ENCODE data around the gene MRTFB.

MRTFB gene

DNA sequence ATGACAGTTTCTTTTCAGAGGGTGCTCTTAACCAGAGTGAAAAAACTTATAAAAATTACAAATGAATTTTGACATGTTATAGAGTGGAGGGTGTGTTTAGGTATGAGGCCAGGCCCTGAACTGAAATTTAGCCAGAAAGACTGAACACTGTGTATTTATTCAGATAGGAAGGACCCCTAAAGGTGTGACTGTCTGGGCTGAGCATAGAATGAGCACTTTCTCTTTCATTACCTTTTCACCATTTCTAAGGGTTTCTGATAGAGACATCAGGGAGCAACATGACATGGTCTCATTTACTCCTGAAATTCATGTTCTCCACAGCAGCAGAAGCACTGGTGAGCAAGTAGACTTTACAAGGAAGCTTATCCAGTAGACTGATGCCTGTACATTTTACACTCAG lies 32.9 kb downstream of the MRTFB start:
- Histone ChIP-seq H3K4me3 (ENCODE audit: low read length in 2 of 2) (no peak overlapping the region), H3K9ac (ENCODE audit: low read depth in 1 of 2, low read length in 2 of 2) (no peak overlapping the region), H3K27me3 (ENCODE audit: control insufficient read depth in 2 of 2, insufficient read depth in 2 of 2, low read length in 2 of 2) (no peaks in the 10 kb centered on the region), H3K4me1 (ENCODE audit: control insufficient read depth in 2 of 2, insufficient read depth in 2 of 2, low read length in 2 of 2) (peaks cover 9 to 29% of the 10 kb centered on the region in 2 donors), H3K9me3 (ENCODE audit: control insufficient read depth in 2 of 2, low read length in 2 of 2) (no peaks in the 10 kb centered on the region), H3K36me3 (ENCODE audit: control insufficient read depth in 2 of 2, insufficient read depth in 2 of 2, low read length in 2 of 2) (no peaks in the 10 kb centered on the region), H3K27ac (ENCODE audit: low read depth in 2 of 2, low read length in 2 of 2) (no peak overlapping the region)

- no peaks in the 10 kb centered on the region for H3K27me3 ChIP-seq (ENCODE audit: control insufficient read depth in 2 of 2, insufficient read depth in 2 of 2, low read length in 2 of 2)
- H3K4me3 ChIP-seq (ENCODE audit: low read length in 2 of 2): no peak overlapping the region
- H3K9ac ChIP-seq (ENCODE audit: low read depth in 1 of 2, low read length in 2 of 2): no peak overlapping the region
- no peak overlapping the region for H3K27ac ChIP-seq (ENCODE audit: low read depth in 2 of 2, low read length in 2 of 2)
- H3K9me3 ChIP-seq (ENCODE audit: control insufficient read depth in 2 of 2, low read length in 2 of 2): no peaks in the 10 kb centered on the region
- no peaks in the 10 kb centered on the region for H3K36me3 ChIP-seq (ENCODE audit: control insufficient read depth in 2 of 2, insufficient read depth in 2 of 2, low read length in 2 of 2)
- H3K4me1 ChIP-seq (ENCODE audit: control insufficient read depth in 2 of 2, insufficient read depth in 2 of 2, low read length in 2 of 2): peaks cover 9 to 35% of the 10 kb centered on the region in 2 donors
These were observed 34.7 kb downstream of the MRTFB start for GRCh38 chr16:14105760-14106375.

DNA sequence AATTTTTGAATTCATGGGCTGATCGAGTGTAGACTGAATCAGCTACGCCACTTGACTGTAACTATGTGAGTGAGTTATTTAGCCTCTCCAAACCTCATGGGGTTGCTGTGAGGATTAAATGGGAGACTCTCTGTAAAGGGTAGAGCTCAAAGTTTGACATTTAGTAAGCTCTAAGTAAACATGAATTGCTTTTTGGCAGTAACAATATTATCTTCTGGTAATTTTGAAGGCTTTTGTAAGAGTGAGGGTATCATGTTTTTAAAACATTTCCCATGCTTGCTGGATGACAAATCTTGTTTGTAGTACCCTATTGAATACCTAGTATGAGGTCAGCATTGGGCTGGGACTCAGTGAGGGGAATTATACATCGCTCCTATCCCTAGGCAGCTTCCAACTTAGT lies 35.3 kb downstream of the MRTFB start:
- Histone ChIP-seq H3K36me3 (ENCODE audit: control insufficient read depth in 2 of 2, insufficient read depth in 2 of 2, low read length in 2 of 2) (no peaks in the 10 kb centered on the region), H3K4me3 (ENCODE audit: low read length in 2 of 2) (no peak overlapping the region), H3K9ac (ENCODE audit: low read depth in 1 of 2, low read length in 2 of 2) (no peak overlapping the region), H3K27ac (ENCODE audit: low read depth in 2 of 2, low read length in 2 of 2) (no peak overlapping the region), H3K27me3 (ENCODE audit: control insufficient read depth in 2 of 2, insufficient read depth in 2 of 2, low read length in 2 of 2) (no peaks in the 10 kb centered on the region), H3K4me1 (ENCODE audit: control insufficient read depth in 2 of 2, insufficient read depth in 2 of 2, low read length in 2 of 2) (peaks cover 11 to 37% of the 10 kb centered on the region in 2 donors), H3K9me3 (ENCODE audit: control insufficient read depth in 2 of 2, low read length in 2 of 2) (no peaks in the 10 kb centered on the region)

- Histone ChIP-seq H3K4me3 (ENCODE audit: low read length in 2 of 2) (no peak overlapping the region), H3K36me3 (ENCODE audit: control insufficient read depth in 2 of 2, insufficient read depth in 2 of 2, low read length in 2 of 2) (no peaks in the 10 kb centered on the region), H3K9ac (ENCODE audit: low read depth in 1 of 2, low read length in 2 of 2) (no peak overlapping the region), H3K27me3 (ENCODE audit: control insufficient read depth in 2 of 2, insufficient read depth in 2 of 2, low read length in 2 of 2) (no peaks in the 10 kb centered on the region), H3K27ac (ENCODE audit: low read depth in 2 of 2, low read length in 2 of 2) (no peak overlapping the region), H3K9me3 (ENCODE audit: control insufficient read depth in 2 of 2, low read length in 2 of 2) (no peaks in the 10 kb centered on the region), H3K4me1 (ENCODE audit: control insufficient read depth in 2 of 2, insufficient read depth in 2 of 2, low read length in 2 of 2) (peaks cover 15 to 39% of the 10 kb centered on the region in 2 donors)
These were observed 35.8 kb downstream of the MRTFB start for GRCh38 chr16:14106961-14107360.

- Histone ChIP-seq H3K9ac (ENCODE audit: low read depth in 1 of 2, low read length in 2 of 2) (no peak overlapping the region), H3K9me3 (ENCODE audit: control insufficient read depth in 2 of 2, low read length in 2 of 2) (no peaks in the 10 kb centered on the region), H3K27me3 (ENCODE audit: control insufficient read depth in 2 of 2, insufficient read depth in 2 of 2, low read length in 2 of 2) (no peaks in the 10 kb centered on the region), H3K36me3 (ENCODE audit: control insufficient read depth in 2 of 2, insufficient read depth in 2 of 2, low read length in 2 of 2) (no peaks in the 10 kb centered on the region), H3K4me3 (ENCODE audit: low read length in 2 of 2) (no peak overlapping the region), H3K27ac (ENCODE audit: low read depth in 2 of 2, low read length in 2 of 2) (no peak overlapping the region), H3K4me1 (ENCODE audit: control insufficient read depth in 2 of 2, insufficient read depth in 2 of 2, low read length in 2 of 2) (peaks cover 8 to 31% of the 10 kb centered on the region in 2 donors)
These were observed 38.1 kb downstream of the MRTFB start for GRCh38 chr16:14109077-14109775.

DNA sequence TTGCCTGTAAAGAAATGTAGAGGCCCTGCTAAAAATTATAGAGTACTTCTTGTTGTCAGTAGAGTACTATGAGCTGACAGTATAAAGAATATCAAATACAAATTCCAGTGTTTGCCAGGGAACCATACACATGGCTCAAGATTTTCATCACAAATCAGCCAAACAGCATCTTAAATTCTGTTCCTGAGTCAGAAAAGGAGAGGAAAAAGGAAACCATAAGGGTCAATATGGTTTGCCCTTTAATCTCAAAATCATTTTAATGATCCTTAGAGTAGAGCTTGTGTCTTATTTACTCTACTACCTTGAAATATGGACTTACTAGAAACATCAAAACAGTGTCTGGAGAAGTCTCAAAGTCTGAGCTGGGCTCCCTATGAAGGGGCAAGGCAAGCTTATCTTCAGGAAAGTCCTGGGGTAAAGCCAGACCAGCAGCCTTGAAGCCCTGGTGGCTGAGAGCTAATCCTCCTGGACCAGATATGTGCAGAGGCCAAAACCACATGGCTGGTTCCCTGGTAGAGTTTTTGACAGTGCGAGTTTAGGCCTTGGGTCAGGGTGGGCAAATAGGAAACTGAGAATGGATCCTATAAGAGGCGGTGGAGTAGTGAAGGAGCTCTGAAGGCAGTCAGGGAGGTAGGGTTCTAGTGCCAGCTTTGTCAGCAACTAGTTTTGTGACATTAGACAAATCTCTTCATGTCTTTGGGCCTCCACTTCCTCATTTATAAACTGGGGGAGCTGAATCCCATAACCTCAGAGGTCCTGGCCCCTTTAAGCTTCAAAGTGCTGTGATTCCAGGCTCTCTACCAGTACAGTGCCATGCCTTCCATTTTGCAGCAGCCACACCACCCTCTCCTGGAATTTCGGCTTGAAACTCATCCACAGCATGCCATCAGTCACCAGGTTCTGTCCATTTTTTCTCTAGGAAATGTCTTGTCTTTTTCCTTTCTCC lies 38.9 kb downstream of the MRTFB start:
- peaks cover 8 to 30% of the 10 kb centered on the region in 2 donors for H3K4me1 ChIP-seq (ENCODE audit: control insufficient read depth in 2 of 2, insufficient read depth in 2 of 2, low read length in 2 of 2)
- no peak overlapping the region for H3K27ac ChIP-seq (ENCODE audit: low read depth in 2 of 2, low read length in 2 of 2)
- no peaks in the 10 kb centered on the region for H3K9me3 ChIP-seq (ENCODE audit: control insufficient read depth in 2 of 2, low read length in 2 of 2)

GRCh38 chr16:14110728-14111251 lies 39.7 kb downstream of the MRTFB start:
- Histone ChIP-seq H3K27ac (ENCODE audit: low read depth in 2 of 2, low read length in 2 of 2) (no peak overlapping the region), H3K27me3 (ENCODE audit: control insufficient read depth in 2 of 2, insufficient read depth in 2 of 2, low read length in 2 of 2) (no peaks in the 10 kb centered on the region), H3K4me3 (ENCODE audit: low read length in 2 of 2) (no peak overlapping the region), H3K4me1 (ENCODE audit: control insufficient read depth in 2 of 2, insufficient read depth in 2 of 2, low read length in 2 of 2) (peaks cover 8 to 30% of the 10 kb centered on the region in 2 donors), H3K9me3 (ENCODE audit: control insufficient read depth in 2 of 2, low read length in 2 of 2) (no peaks in the 10 kb centered on the region), H3K9ac (ENCODE audit: low read depth in 1 of 2, low read length in 2 of 2) (no peak overlapping the region), H3K36me3 (ENCODE audit: control insufficient read depth in 2 of 2, insufficient read depth in 2 of 2, low read length in 2 of 2) (no peaks in the 10 kb centered on the region)

More for the DNA sequence above, 38.9 kb downstream of the MRTFB start:
- Histone ChIP-seq H3K27me3 (ENCODE audit: control insufficient read depth in 2 of 2, insufficient read depth in 2 of 2, low read length in 2 of 2) (no peaks in the 10 kb centered on the region), H3K36me3 (ENCODE audit: control insufficient read depth in 2 of 2, insufficient read depth in 2 of 2, low read length in 2 of 2) (no peaks in the 10 kb centered on the region), H3K4me3 (ENCODE audit: low read length in 2 of 2) (no peak overlapping the region), H3K9ac (ENCODE audit: low read depth in 1 of 2, low read length in 2 of 2) (no peak overlapping the region)

- no peaks in the 10 kb centered on the region for H3K9me3 ChIP-seq (ENCODE audit: control insufficient read depth in 2 of 2, low read length in 2 of 2)
- H3K27ac ChIP-seq (ENCODE audit: low read depth in 2 of 2, low read length in 2 of 2): no peak overlapping the region
- peaks cover 8 to 26% of the 10 kb centered on the region in 2 donors for H3K4me1 ChIP-seq (ENCODE audit: control insufficient read depth in 2 of 2, insufficient read depth in 2 of 2, low read length in 2 of 2)
- no peak overlapping the region for H3K4me3 ChIP-seq (ENCODE audit: low read length in 2 of 2)
- H3K36me3 ChIP-seq (ENCODE audit: control insufficient read depth in 2 of 2, insufficient read depth in 2 of 2, low read length in 2 of 2): no peaks in the 10 kb centered on the region
- no peak overlapping the region for H3K9ac ChIP-seq (ENCODE audit: low read depth in 1 of 2, low read length in 2 of 2)
- no peaks in the 10 kb centered on the region for H3K27me3 ChIP-seq (ENCODE audit: control insufficient read depth in 2 of 2, insufficient read depth in 2 of 2, low read length in 2 of 2)
These were observed 40.8 kb downstream of the MRTFB start for GRCh38 chr16:14111713-14112538.

DNA sequence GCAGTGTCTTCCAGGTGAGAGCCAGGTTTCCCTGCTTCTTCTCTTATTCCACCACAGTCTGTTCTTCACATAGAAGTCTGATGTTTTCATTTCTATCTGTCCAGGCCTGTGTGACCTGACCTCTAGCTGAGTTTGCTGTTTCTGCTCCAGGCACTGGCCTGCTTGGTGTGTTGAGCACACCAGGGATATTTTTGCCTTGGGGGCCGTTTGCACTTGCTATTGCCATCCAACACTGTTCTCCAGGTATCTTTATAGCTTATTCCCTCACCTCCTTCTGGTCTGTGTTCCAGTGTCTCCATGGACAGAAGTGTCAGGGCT lies 41.4 kb downstream of the MRTFB start:
- Histone ChIP-seq H3K36me3 (ENCODE audit: control insufficient read depth in 2 of 2, insufficient read depth in 2 of 2, low read length in 2 of 2) (no peaks in the 10 kb centered on the region), H3K4me1 (ENCODE audit: control insufficient read depth in 2 of 2, insufficient read depth in 2 of 2, low read length in 2 of 2) (peaks cover 8 to 26% of the 10 kb centered on the region in 2 donors), H3K9me3 (ENCODE audit: control insufficient read depth in 2 of 2, low read length in 2 of 2) (no peaks in the 10 kb centered on the region), H3K27me3 (ENCODE audit: control insufficient read depth in 2 of 2, insufficient read depth in 2 of 2, low read length in 2 of 2) (no peaks in the 10 kb centered on the region), H3K4me3 (ENCODE audit: low read length in 2 of 2) (no peak overlapping the region), H3K9ac (ENCODE audit: low read depth in 1 of 2, low read length in 2 of 2) (no peak overlapping the region), H3K27ac (ENCODE audit: low read depth in 2 of 2, low read length in 2 of 2) (no peak overlapping the region)

Data from mucosa of rectum (tissue), 2 donors.